GM12864 (cell line): ENCODE data around the gene PPP1R9B.

ENCODE experiments used
- DNase-seq: peaks from one replicate; pipeline ENCODE4 v3.0.0-alpha.2; 2011; ENCODE audit warnings: low read depth
- H3K4me3 ChIP-seq: 2 replicates; pipeline ENCODE4 v1.5.1; 2011; ENCODE audit warnings: mild to moderate bottlenecking, low read depth, low read length, control low read depth
- CTCF ChIP-seq: IDR thresholded peaks from 2 replicates; pipeline ENCODE4 v1.5.1; 2011; ENCODE audit warnings: low read depth, mild to moderate bottlenecking, moderate library complexity, low read length, control low read depth, inconsistent platforms; ENCODE audit errors: missing control alignments

The PPP1R9B gene

GRCh38 chr17:50167371-50167770, 16.9 kb upstream of the PPP1R9B start:
- DNase-seq = no peak
- no peak overlapping the region for H3K4me3 ChIP-seq
- no peak for TF ChIP-seq CTCF

GRCh38 chr17:50166518-50167181, 16.2 kb upstream of the PPP1R9B start:
- DNase-seq = no peak
- no peak for TF ChIP-seq CTCF
- no peak overlapping the region for H3K4me3 ChIP-seq

- no peak for DNase-seq
- H3K4me3 ChIP-seq = no peak within 1 kb of the TSS
- TF ChIP-seq CTCF = no peak
Measured at GRCh38 chr17:50165867-50166517, 15.5 kb upstream of the PPP1R9B start, which contains the start of gene SGCA. SGCA (plus strand) TSS chr17:50166005; CDS start chr17:50166041, 36 bp downstream.

GRCh38 chr17:50165466-50165865, 15.0 kb upstream of the PPP1R9B start:
- no peak for DNase-seq
- no peak for TF ChIP-seq CTCF
- no peak overlapping the region for H3K4me3 ChIP-seq

GRCh38 chr17:50165066-50165465, 14.6 kb upstream of the PPP1R9B start:
- no peak for DNase-seq
- TF ChIP-seq CTCF = no peak
- H3K4me3 ChIP-seq = no peak overlapping the region

- no peak for TF ChIP-seq CTCF
- DNase-seq = no peak
- no peak overlapping the region for H3K4me3 ChIP-seq
Measured at GRCh38 chr17:50164697-50164988, 14.2 kb upstream of the PPP1R9B start.
